ENCODE results near the gene DNAH10. TPM values are rescaled to one million over a fixed set of nuclear protein-coding genes. Genes with fewer than 3 reads are reported as not detected.

DNAH10 gene
- total and polyA plus RNA-seq, 2 of the 13 experiments (the other 11 are each of a cell fraction or from before 2014, with no cell fraction given): 0.01 to 0.02 TPM

- TF ChIP-seq, protein P1, sequence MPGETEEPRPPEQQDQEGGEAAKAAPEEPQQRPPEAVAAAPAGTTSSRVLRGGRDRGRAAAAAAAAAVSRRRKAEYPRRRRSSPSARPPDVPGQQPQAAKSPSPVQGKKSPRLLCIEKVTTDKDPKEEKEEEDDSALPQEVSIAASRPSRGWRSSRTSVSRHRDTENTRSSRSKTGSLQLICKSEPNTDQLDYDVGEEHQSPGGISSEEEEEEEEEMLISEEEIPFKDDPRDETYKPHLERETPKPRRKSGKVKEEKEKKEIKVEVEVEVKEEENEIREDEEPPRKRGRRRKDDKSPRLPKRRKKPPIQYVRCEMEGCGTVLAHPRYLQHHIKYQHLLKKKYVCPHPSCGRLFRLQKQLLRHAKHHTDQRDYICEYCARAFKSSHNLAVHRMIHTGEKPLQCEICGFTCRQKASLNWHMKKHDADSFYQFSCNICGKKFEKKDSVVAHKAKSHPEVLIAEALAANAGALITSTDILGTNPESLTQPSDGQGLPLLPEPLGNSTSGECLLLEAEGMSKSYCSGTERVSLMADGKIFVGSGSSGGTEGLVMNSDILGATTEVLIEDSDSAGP (CRISPR knock-in tag; IDR thresholded peaks at IDR 0.05; ENCODE audit: borderline replicate concordance): peak; percentile 53; the same call in 1 of the 2 replicates
- TF ChIP-seq ZNF512 (CRISPR knock-in tag; IDR thresholded peaks at IDR 0.05): no peak
- TF ChIP-seq ZNF160 (CRISPR knock-in tag; IDR thresholded peaks at IDR 0.05): 0 out of 2 replicates have a peak, but pooled peaks have one; percentile 35
- TF ChIP-seq, protein P2, sequence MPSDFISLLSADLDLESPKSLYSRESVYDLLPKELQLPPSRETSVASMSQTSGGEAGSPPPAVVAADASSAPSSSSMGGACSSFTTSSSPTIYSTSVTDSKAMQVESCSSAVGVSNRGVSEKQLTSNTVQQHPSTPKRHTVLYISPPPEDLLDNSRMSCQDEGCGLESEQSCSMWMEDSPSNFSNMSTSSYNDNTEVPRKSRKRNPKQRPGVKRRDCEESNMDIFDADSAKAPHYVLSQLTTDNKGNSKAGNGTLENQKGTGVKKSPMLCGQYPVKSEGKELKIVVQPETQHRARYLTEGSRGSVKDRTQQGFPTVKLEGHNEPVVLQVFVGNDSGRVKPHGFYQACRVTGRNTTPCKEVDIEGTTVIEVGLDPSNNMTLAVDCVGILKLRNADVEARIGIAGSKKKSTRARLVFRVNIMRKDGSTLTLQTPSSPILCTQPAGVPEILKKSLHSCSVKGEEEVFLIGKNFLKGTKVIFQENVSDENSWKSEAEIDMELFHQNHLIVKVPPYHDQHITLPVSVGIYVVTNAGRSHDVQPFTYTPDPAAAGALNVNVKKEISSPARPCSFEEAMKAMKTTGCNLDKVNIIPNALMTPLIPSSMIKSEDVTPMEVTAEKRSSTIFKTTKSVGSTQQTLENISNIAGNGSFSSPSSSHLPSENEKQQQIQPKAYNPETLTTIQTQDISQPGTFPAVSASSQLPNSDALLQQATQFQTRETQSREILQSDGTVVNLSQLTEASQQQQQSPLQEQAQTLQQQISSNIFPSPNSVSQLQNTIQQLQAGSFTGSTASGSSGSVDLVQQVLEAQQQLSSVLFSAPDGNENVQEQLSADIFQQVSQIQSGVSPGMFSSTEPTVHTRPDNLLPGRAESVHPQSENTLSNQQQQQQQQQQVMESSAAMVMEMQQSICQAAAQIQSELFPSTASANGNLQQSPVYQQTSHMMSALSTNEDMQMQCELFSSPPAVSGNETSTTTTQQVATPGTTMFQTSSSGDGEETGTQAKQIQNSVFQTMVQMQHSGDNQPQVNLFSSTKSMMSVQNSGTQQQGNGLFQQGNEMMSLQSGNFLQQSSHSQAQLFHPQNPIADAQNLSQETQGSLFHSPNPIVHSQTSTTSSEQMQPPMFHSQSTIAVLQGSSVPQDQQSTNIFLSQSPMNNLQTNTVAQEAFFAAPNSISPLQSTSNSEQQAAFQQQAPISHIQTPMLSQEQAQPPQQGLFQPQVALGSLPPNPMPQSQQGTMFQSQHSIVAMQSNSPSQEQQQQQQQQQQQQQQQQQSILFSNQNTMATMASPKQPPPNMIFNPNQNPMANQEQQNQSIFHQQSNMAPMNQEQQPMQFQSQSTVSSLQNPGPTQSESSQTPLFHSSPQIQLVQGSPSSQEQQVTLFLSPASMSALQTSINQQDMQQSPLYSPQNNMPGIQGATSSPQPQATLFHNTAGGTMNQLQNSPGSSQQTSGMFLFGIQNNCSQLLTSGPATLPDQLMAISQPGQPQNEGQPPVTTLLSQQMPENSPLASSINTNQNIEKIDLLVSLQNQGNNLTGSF (CRISPR knock-in tag; IDR thresholded peaks at IDR 0.05): no peak
- 0 out of 2 replicates have a peak, but pooled peaks have one; percentile 25 for TF ChIP-seq ZNF350 (CRISPR knock-in tag; IDR thresholded peaks at IDR 0.05; ENCODE audit: borderline replicate concordance, low read depth)
- TF ChIP-seq, protein P3, sequence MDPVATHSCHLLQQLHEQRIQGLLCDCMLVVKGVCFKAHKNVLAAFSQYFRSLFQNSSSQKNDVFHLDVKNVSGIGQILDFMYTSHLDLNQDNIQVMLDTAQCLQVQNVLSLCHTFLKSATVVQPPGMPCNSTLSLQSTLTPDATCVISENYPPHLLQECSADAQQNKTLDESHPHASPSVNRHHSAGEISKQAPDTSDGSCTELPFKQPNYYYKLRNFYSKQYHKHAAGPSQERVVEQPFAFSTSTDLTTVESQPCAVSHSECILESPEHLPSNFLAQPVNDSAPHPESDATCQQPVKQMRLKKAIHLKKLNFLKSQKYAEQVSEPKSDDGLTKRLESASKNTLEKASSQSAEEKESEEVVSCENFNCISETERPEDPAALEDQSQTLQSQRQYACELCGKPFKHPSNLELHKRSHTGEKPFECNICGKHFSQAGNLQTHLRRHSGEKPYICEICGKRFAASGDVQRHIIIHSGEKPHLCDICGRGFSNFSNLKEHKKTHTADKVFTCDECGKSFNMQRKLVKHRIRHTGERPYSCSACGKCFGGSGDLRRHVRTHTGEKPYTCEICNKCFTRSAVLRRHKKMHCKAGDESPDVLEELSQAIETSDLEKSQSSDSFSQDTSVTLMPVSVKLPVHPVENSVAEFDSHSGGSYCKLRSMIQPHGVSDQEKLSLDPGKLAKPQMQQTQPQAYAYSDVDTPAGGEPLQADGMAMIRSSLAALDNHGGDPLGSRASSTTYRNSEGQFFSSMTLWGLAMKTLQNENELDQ (CRISPR knock-in tag; IDR thresholded peaks at IDR 0.05; ENCODE audit: borderline replicate concordance): no peak
- TF ChIP-seq, protein P4, sequence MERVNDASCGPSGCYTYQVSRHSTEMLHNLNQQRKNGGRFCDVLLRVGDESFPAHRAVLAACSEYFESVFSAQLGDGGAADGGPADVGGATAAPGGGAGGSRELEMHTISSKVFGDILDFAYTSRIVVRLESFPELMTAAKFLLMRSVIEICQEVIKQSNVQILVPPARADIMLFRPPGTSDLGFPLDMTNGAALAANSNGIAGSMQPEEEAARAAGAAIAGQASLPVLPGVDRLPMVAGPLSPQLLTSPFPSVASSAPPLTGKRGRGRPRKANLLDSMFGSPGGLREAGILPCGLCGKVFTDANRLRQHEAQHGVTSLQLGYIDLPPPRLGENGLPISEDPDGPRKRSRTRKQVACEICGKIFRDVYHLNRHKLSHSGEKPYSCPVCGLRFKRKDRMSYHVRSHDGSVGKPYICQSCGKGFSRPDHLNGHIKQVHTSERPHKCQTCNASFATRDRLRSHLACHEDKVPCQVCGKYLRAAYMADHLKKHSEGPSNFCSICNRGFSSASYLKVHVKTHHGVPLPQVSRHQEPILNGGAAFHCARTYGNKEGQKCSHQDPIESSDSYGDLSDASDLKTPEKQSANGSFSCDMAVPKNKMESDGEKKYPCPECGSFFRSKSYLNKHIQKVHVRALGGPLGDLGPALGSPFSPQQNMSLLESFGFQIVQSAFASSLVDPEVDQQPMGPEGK (CRISPR knock-in tag; IDR thresholded peaks at IDR 0.05): peak; percentile 27; the same call in 1 of the 2 replicates
- TF ChIP-seq ZNF768 (CRISPR knock-in tag; IDR thresholded peaks at IDR 0.05): peak; percentile 36
- TF ChIP-seq PHF20 (CRISPR knock-in tag; IDR thresholded peaks at IDR 0.05): peak; percentile 36; the same call in 1 of the 2 replicates
- peak; percentile 50 for TF ChIP-seq ZFY (CRISPR knock-in tag; IDR thresholded peaks at IDR 0.05)
- TF ChIP-seq HNF4A (CRISPR knock-in tag; IDR thresholded peaks at IDR 0.05): peak; percentile 93
- TF ChIP-seq MTA1 (CRISPR knock-in tag; IDR thresholded peaks at IDR 0.05; ENCODE audit: borderline replicate concordance): peak; percentile 48; the same call in 1 of the 2 replicates
- TF ChIP-seq ZNF138 (CRISPR knock-in tag; IDR thresholded peaks at IDR 0.05; ENCODE audit: low read depth): no peak
These were observed 187.0 kb downstream of the DNAH10 start (continued) for GRCh38 chr12:123948796-123949769.
